HEK293 (cell line): ENCODE data around the gene DPEP2.

Source experiments
- ZFP37 ChIP-seq: fragments of 450-650 bp; formaldehyde crosslinking; IDR thresholded peaks from 2 replicates; pipeline ENCODE4 v1.5.1; 2016; ENCODE audit warnings: missing biosample characterization, missing genetic modification characterization
- ZNF214 ChIP-seq: fragments of 450-650 bp; formaldehyde crosslinking; IDR thresholded peaks from 2 replicates; pipeline ENCODE4 v1.5.1; 2017; ENCODE audit warnings: missing biosample characterization, mild to moderate bottlenecking, missing genetic modification characterization, borderline replicate concordance
- ZNF501 ChIP-seq: fragments of 450-650 bp; formaldehyde crosslinking; IDR thresholded peaks from 2 replicates; pipeline ENCODE4 v1.5.1; 2016; ENCODE audit warnings: missing biosample characterization, missing genetic modification characterization
- ZNF530 ChIP-seq: fragments of 450-650 bp; formaldehyde crosslinking; IDR thresholded peaks from 2 replicates; pipeline ENCODE4 v1.5.1; 2016; ENCODE audit warnings: low read depth, missing biosample characterization, missing genetic modification characterization
- ZNF670 ChIP-seq: fragments of 450-650 bp; formaldehyde crosslinking; IDR thresholded peaks from 2 replicates; pipeline ENCODE4 v1.5.1; 2016; ENCODE audit warnings: missing biosample characterization, missing genetic modification characterization, low read depth
- TF ChIP-seq, protein P1 (sequence below): fragments of 450-650 bp; formaldehyde crosslinking; IDR thresholded peaks from 2 replicates; pipeline ENCODE4 v1.5.1; 2016; ENCODE audit warnings: missing biosample characterization, missing genetic modification characterization

DNA sequence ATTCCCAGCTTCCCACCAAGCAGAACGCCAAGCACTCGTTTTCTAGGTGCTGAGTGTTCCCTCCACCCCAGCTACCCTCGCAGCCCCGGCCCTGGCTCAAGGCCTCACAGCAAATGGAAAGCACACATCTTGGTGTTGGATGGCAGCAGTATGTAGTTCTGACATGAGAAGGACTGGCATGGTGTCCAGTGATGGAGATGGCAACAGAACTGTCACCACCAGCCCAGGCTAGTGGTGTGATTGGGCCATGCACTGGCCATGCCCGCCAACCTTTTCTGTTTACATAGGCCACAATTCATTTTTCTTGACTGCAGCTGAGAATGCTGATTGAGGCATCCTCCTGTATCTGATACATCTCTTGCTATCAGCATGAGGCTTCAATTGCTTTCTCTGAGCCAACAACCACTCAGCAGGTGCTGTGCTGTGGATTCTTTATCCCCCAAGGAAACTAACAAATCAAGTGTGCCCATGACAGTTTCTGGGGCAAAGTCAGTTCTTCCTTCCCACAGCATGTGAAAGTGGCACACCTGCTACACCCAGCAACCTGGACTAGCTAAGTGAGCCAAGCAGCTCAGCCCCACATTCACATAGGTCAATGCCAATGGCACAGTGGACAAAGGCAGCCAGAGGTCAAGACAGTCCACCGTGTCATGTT lies 34.7 kb downstream of the DPEP2 start:
- no peak for TF ChIP-seq ZNF214 (tag by site-specific recombination)
- no peak for TF ChIP-seq ZFP37 (tag by site-specific recombination)
- no peak for TF ChIP-seq ZNF670 (tag by site-specific recombination)
- TF ChIP-seq ZNF501 (tag by site-specific recombination): no peak
- no peak for TF ChIP-seq ZNF530 (tag by site-specific recombination)
- TF ChIP-seq, protein P1, sequence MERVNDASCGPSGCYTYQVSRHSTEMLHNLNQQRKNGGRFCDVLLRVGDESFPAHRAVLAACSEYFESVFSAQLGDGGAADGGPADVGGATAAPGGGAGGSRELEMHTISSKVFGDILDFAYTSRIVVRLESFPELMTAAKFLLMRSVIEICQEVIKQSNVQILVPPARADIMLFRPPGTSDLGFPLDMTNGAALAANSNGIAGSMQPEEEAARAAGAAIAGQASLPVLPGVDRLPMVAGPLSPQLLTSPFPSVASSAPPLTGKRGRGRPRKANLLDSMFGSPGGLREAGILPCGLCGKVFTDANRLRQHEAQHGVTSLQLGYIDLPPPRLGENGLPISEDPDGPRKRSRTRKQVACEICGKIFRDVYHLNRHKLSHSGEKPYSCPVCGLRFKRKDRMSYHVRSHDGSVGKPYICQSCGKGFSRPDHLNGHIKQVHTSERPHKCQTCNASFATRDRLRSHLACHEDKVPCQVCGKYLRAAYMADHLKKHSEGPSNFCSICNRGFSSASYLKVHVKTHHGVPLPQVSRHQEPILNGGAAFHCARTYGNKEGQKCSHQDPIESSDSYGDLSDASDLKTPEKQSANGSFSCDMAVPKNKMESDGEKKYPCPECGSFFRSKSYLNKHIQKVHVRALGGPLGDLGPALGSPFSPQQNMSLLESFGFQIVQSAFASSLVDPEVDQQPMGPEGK (tag by site-specific recombination): no peak
